Measurements from ENCODE around the gene FAM120B. TPM values are rescaled to one million over a fixed set of nuclear protein-coding genes. Genes with fewer than 3 reads are reported as not detected.

The FAM120B gene
- total and polyA plus RNA-seq, 2 donors (not counting 1 experiment from before 2014, with no cell fraction given): 14.4 to 19.3 TPM

DNA sequence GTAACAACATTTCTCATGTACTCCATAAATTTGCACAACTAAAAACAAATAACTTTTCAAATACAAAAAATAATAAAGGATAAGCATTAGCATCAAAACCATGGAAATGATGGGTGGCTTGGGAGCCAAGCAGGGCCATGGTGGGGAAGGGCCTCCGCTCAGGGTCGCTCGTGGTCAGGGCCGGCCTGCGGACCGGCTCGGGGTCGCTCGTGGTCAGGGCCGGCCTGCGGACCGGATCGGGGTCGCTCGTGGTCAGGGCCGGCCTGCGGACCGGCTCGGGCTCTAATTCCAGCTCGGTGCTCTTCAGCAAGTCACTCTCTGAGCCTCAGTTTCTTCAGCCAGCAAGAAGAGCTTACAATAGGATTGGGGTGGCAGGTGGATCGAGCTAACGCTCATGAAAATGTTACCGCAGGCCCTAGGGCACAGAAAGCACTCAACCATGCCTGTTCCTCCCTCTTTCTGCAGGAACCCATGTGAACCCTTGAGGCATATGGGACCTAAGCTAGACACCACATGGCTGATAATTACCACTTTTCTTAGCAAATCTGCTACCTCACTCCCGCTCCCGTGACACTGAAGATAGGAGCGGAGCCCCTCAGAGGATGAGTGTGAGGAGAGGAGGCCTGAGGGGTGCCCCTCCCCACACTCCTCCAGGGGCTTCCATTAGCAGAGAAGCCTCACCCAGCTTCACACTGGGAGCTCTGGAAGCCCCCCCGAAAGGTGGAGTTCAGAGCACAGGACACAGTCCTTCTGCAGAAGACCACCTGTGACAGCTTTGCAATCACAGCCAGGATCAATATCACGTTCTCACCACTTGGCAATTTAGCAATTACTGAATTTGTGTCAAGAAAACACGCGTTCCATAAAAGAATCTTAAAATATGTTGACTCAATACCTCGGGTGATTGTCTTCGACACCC lies 143.5 kb downstream of the FAM120B start:
- TF ChIP-seq, protein P1, sequence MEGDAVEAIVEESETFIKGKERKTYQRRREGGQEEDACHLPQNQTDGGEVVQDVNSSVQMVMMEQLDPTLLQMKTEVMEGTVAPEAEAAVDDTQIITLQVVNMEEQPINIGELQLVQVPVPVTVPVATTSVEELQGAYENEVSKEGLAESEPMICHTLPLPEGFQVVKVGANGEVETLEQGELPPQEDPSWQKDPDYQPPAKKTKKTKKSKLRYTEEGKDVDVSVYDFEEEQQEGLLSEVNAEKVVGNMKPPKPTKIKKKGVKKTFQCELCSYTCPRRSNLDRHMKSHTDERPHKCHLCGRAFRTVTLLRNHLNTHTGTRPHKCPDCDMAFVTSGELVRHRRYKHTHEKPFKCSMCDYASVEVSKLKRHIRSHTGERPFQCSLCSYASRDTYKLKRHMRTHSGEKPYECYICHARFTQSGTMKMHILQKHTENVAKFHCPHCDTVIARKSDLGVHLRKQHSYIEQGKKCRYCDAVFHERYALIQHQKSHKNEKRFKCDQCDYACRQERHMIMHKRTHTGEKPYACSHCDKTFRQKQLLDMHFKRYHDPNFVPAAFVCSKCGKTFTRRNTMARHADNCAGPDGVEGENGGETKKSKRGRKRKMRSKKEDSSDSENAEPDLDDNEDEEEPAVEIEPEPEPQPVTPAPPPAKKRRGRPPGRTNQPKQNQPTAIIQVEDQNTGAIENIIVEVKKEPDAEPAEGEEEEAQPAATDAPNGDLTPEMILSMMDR (conservative IDR thresholded peaks at IDR 0.05 in 1 of 2, IDR thresholded peaks at IDR 0.05 in 1 of 2; ENCODE audit: low read depth in 1 of 2, low read length in 2 of 2): no peak
- TF ChIP-seq EZH2 (IDR thresholded peaks at IDR 0.05; ENCODE audit: low read length, missing control alignments): no peak
- Histone ChIP-seq H3K79me2 (ENCODE audit: control insufficient read depth, insufficient read depth, low read length) (no peaks in the 10 kb centered on the region), H4K20me1 (ENCODE audit: control insufficient read depth, extremely low read depth, insufficient read depth, low read length) (no peaks in the 10 kb centered on the region), H3K9ac (ENCODE audit: insufficient read depth, low read length) (no peak overlapping the region), H3K4me3 (replicated peaks in 1 of 4; ENCODE audit: control extremely low read depth in 1 of 4, insufficient read depth in 1 of 4, low read depth in 3 of 4, low read length in 4 of 4) (no peak overlapping the region), H3K4me2 (ENCODE audit: extremely low read depth, insufficient read depth, low read length) (no peak overlapping the region), H3K27ac (ENCODE audit: insufficient read depth, low read length) (no peak overlapping the region), H3K4me1 (ENCODE audit: control insufficient read depth, extremely low read depth, insufficient read depth, low read length) (no peaks in the 10 kb centered on the region), H3K36me3 (ENCODE audit: control insufficient read depth, insufficient read depth, low read length) (no peaks in the 10 kb centered on the region), H2AFZ (ENCODE audit: low read length) (no peak overlapping the region), H3K27me3 (ENCODE audit: control insufficient read depth, insufficient read depth, low read length) (no peaks in the 10 kb centered on the region), H3K9me3 (ENCODE audit: control insufficient read depth, insufficient read depth, low read depth, low read length) (no peaks in the 10 kb centered on the region)
- no peak for DNase-seq (ENCODE audit: low read depth in 2 of 2)

DNA sequence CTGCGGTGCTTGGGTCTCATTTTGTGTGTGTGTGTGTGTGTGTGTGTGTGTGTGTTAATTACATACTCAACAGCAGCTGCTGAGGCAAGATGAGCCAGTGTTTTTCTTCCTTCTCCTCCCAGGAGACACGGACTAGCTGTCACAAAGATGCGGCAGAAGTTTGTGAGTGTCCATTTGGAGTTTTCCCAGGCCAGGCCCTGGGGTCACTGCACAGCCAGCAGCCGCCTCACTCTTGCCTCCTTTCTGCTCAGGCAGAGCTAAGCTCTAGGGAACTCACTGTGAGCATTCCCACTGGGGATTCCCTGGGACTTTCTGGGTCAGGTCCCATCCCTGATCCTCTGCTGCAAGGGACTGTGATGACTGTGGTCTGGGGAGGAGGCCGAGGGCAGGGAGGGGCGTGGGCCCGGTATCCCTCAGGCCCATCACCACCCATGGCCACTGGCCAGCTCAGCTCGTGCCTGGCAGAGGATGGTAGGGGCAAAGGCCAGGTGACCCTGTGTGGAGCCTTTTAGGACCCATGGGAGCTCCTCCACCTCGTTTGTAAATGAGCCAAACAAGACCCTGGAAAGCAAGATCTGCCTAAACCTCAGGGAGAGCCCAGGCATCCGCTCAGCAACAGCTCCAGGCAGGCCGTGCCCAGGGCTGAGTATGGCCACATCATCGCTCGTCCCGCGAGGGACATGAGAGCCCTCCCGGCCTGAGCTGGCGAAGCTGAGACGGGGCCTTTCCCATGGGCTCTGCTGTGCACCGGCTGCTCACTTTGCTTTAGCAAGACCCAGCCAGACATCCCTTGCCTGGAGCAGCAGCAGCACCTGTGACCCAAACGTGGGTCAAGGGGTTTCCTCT lies 144.6 kb downstream of the FAM120B start:
- Histone ChIP-seq H3K9ac (ENCODE audit: insufficient read depth, low read length) (no peak overlapping the region), H3K27ac (ENCODE audit: insufficient read depth, low read length) (no peak overlapping the region), H3K27me3 (ENCODE audit: control insufficient read depth, insufficient read depth, low read length) (no peaks in the 10 kb centered on the region), H3K79me2 (ENCODE audit: control insufficient read depth, insufficient read depth, low read length) (no peaks in the 10 kb centered on the region), H4K20me1 (ENCODE audit: control insufficient read depth, extremely low read depth, insufficient read depth, low read length) (no peaks in the 10 kb centered on the region), H3K4me3 (replicated peaks in 1 of 4; ENCODE audit: control extremely low read depth in 1 of 4, insufficient read depth in 1 of 4, low read depth in 3 of 4, low read length in 4 of 4) (no peak overlapping the region), H3K9me3 (ENCODE audit: control insufficient read depth, insufficient read depth, low read depth, low read length) (no peaks in the 10 kb centered on the region), H2AFZ (ENCODE audit: low read length) (no peak overlapping the region), H3K4me1 (ENCODE audit: control insufficient read depth, extremely low read depth, insufficient read depth, low read length) (no peaks in the 10 kb centered on the region), H3K36me3 (ENCODE audit: control insufficient read depth, insufficient read depth, low read length) (no peaks in the 10 kb centered on the region), H3K4me2 (ENCODE audit: extremely low read depth, insufficient read depth, low read length) (no peak overlapping the region)
- DNase-seq (ENCODE audit: low read depth in 2 of 2): no peak
- TF ChIP-seq, protein P1 (conservative IDR thresholded peaks at IDR 0.05 in 1 of 2, IDR thresholded peaks at IDR 0.05 in 1 of 2; ENCODE audit: low read depth in 1 of 2, low read length in 2 of 2): no peak
- no peak for TF ChIP-seq EZH2 (IDR thresholded peaks at IDR 0.05; ENCODE audit: low read length, missing control alignments)
